Measurements from ENCODE around the gene DYNC2H1. TPM values are rescaled to one million over a fixed set of nuclear protein-coding genes. Genes with fewer than 3 reads are reported as not detected.

The DYNC2H1 gene
- total and polyA plus RNA-seq, 9 donors, result 13.5 to 49.1 (median 26.2) TPM

DNA sequence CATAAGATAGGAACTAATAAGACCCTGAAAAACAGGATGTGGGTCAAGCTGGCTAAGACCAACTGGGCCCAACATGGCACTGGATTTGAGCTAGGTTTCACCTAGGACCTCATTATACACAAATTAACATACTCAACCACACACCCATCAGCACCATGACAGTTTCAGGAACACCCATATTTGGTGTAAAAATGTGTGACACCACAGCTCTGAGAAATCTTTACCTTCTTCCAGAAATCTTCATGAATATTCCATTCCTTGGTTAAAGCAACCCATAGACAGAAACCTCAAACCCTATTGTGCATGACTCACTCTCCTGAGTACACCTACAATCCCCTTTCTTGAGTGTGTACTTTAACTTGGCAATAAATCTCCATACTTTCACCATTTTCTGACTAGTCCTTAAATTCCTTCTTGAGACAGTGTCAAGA lies 378.8 kb downstream of the DYNC2H1 start:
- Histone ChIP-seq H3K27ac (no peak overlapping the region), H3K4me3 (no peak overlapping the region), H3K27me3 (no peaks in the 10 kb centered on the region), H3K4me1 (ENCODE audit: insufficient read depth) (no peaks in the 10 kb centered on the region), H3K36me3 (no peaks in the 10 kb centered on the region), H3K9me3 (no peaks in the 10 kb centered on the region)
- intact Hi-C loops (cut with DNase I), result no loop called here
- no peak for DNase-seq
- TF ChIP-seq POLR2A (IDR thresholded peaks at IDR 0.05), result no peak
- no peak for TF ChIP-seq EP300 (IDR thresholded peaks at IDR 0.05)
- TF ChIP-seq CTCF (IDR thresholded peaks at IDR 0.05), result no peak

GRCh38 chr11:103488579-103488978 lies 379.4 kb downstream of the DYNC2H1 start:
- 92 to 94% (median 93%) methylated on average over 2 of the region's 2 CpGs for WGBS, 3 donors
- intact Hi-C loops (cut with DNase I), result no loop called here
- Histone ChIP-seq H3K4me3 (no peak overlapping the region), H3K4me1 (ENCODE audit: insufficient read depth) (no peaks in the 10 kb centered on the region), H3K27ac (no peak overlapping the region), H3K27me3 (no peaks in the 10 kb centered on the region), H3K36me3 (no peaks in the 10 kb centered on the region), H3K9me3 (no peaks in the 10 kb centered on the region)
- TF ChIP-seq POLR2A (IDR thresholded peaks at IDR 0.05) (no peak), CTCF (IDR thresholded peaks at IDR 0.05) (no peak), EP300 (IDR thresholded peaks at IDR 0.05) (no peak)
- DNase-seq, result no peak

GRCh38 chr11:103491777-103492176 lies 382.6 kb downstream of the DYNC2H1 start:
- no peak overlapping the region for H3K27ac ChIP-seq
- H3K4me3 ChIP-seq, result no peak overlapping the region
- no peaks in the 10 kb centered on the region for H3K4me1 ChIP-seq (ENCODE audit: insufficient read depth)
- H3K36me3 ChIP-seq, result no peaks in the 10 kb centered on the region
- no peaks in the 10 kb centered on the region for H3K9me3 ChIP-seq
- 67 to 72% (median 70%) methylated on average over 2 of the region's 2 CpGs for WGBS, 3 donors
- TF ChIP-seq POLR2A (IDR thresholded peaks at IDR 0.05) (no peak), CTCF (IDR thresholded peaks at IDR 0.05) (no peak)
- no peaks in the 10 kb centered on the region for H3K27me3 ChIP-seq
- intact Hi-C loops (cut with DNase I), result no loop called here
- DNase-seq, result no peak

DNA sequence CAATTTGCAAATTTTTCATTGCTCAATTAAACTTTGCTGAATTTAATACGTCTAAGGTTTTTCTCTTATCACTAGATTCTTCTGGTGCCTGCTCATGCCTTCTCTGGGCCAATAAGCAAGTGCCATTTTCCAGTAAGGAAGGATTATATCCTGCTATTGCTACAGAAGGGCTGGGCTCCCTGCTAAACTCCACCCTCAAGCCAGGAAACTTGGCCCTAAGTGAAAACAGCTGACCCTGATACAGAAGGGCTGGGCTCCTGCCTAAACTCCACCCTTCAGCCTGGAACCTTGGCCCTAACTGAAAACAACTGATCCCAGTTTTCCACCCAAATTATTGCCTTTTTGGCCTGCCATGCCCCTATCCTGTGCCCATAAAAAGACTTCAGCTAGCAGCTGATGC lies 385.3 kb downstream of the DYNC2H1 start:
- 42 to 59% (median 50%) methylated on average over 1 of the region's 1 CpG for WGBS, 3 donors
- H3K9me3 ChIP-seq, result no peaks in the 10 kb centered on the region
- no peak for DNase-seq
- no peak overlapping the region for H3K27ac ChIP-seq
- H3K36me3 ChIP-seq, result no peaks in the 10 kb centered on the region
- TF ChIP-seq EP300 (IDR thresholded peaks at IDR 0.05) (no peak), CTCF (IDR thresholded peaks at IDR 0.05) (no peak), POLR2A (IDR thresholded peaks at IDR 0.05) (no peak)
- intact Hi-C loops (cut with DNase I), result no loop called here
- H3K4me3 ChIP-seq, result no peak overlapping the region
- H3K27me3 ChIP-seq, result no peaks in the 10 kb centered on the region
- no peaks in the 10 kb centered on the region for H3K4me1 ChIP-seq (ENCODE audit: insufficient read depth)

GRCh38 chr11:103497268-103497667 lies 388.0 kb downstream of the DYNC2H1 start:
- intact Hi-C loops (cut with DNase I), result no loop called here
- WGBS, 3 donors, result 83 to 100% (median 91%) methylated on average over 1 of the region's 1 CpG
- no peak for TF ChIP-seq EP300 (IDR thresholded peaks at IDR 0.05)
- no peak for TF ChIP-seq POLR2A (IDR thresholded peaks at IDR 0.05)
- TF ChIP-seq CTCF (IDR thresholded peaks at IDR 0.05), result no peak
- Histone ChIP-seq H3K4me1 (ENCODE audit: insufficient read depth) (no peaks in the 10 kb centered on the region), H3K9me3 (no peaks in the 10 kb centered on the region), H3K4me3 (no peak overlapping the region), H3K27ac (no peak overlapping the region), H3K36me3 (no peaks in the 10 kb centered on the region), H3K27me3 (no peaks in the 10 kb centered on the region)
- DNase-seq, result no peak
